RWPE1 (cell line): ENCODE measurements around the gene CELF6.

Experiments used
- CTCF ChIA-PET: fragments of 350-600 bp; sonication (Branson Sonifier 250); formaldehyde crosslinking; extraction: SDS; loops from one replicate; lab custom pipeline; 2021; lab: Yijun Ruan, JAX
- POLR2A ChIA-PET: fragments of 400-600 bp; formaldehyde crosslinking; extraction: SDS; loops from one replicate; lab custom pipeline; 2020; ENCODE audit warnings: antibody characterized with exemption; ENCODE audit not compliant: low non-redundant PET; lab: Yijun Ruan, JAX
- DNase-seq: peaks from one replicate; pipeline ENCODE4 v3.0.0; 2012; ENCODE audit warnings: low spot score
- H3K27ac ChIP-seq: fragments of 450-650 bp; 2 replicates; pipeline ENCODE4 v1.5.1; 2017
- TF ChIP-seq, protein P1 (sequence below): fragments of 450-650 bp; conservative IDR thresholded peaks from 2 replicates; pipeline ENCODE4 v1.5.1; 2017; ENCODE audit warnings: low read depth, mild to moderate bottlenecking

CELF6 gene

DNA sequence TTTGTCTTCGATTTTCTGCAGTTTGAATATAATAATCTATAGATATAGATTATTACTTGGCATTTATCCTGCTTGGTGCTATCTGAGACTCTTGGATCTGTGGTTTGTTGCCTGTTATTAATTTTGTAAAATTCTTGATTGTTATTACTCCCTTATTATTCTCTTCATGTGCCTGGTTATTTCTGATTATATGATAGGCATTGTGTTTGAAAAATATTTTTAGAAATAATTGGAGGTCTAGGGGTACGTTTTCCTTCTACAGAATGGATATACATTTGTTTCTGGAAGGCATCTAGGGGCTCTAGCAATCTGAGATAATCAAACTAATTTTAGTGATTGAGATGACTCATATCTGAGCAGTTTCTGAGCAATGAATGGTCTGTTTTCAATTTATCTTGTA is 14.9 kb upstream of the CELF6 start:
- TF ChIP-seq, protein P1, sequence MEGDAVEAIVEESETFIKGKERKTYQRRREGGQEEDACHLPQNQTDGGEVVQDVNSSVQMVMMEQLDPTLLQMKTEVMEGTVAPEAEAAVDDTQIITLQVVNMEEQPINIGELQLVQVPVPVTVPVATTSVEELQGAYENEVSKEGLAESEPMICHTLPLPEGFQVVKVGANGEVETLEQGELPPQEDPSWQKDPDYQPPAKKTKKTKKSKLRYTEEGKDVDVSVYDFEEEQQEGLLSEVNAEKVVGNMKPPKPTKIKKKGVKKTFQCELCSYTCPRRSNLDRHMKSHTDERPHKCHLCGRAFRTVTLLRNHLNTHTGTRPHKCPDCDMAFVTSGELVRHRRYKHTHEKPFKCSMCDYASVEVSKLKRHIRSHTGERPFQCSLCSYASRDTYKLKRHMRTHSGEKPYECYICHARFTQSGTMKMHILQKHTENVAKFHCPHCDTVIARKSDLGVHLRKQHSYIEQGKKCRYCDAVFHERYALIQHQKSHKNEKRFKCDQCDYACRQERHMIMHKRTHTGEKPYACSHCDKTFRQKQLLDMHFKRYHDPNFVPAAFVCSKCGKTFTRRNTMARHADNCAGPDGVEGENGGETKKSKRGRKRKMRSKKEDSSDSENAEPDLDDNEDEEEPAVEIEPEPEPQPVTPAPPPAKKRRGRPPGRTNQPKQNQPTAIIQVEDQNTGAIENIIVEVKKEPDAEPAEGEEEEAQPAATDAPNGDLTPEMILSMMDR = no peak
- no peak overlapping the region for H3K27ac ChIP-seq
- DNase-seq = no peak
- ChIA-PET POLR2A (no interaction called here), CTCF (no interaction called here)

DNA sequence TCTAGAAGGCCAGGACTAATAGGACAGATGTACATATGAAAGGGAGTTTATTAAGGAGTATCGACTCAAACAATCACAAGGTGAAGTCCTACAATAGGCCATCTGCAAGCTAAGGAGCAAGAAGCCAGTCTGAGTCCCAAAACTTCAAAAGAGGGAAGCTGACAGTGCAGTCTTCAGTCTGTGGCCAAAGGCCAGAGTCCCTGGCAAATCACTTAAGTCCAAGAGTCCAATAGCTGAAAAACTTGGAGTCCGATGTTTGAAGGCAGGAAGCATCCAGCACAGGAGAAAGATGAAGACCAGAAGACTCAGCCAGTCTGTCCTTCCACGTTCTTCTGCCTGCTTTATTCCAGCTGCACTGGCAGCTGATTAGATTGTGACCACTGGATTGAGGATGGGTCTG is 11.1 kb upstream of the CELF6 start:
- ChIA-PET CTCF (interaction anchor here (0.6 to 1.0 kb wide), 2 partner anchors 123 to 1536 kb away, joined by 3 read pairs; no protein-coding TSS in a partner anchor), POLR2A (no interaction called here)
- no peak overlapping the region for H3K27ac ChIP-seq
- TF ChIP-seq, protein P1 = no peak
- DNase-seq = no peak

DNA sequence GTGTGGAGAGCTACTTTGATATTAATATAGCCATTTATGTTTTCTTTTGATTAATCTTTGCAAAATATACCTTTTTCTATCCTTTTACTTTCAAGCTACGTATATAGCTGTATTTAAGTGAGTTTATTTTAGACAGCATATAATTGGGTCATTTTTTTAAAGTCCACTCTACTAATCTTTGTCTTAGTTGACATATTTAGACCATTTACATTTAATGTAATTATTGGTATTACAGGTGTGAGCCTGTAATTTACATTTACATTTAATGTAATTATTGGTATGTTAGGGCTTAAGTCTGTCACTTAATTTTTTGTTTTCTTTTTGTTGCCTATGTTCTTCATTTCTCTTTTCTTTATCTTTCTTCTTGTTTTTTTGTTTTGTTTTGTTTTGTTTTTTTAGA is 3.8 kb upstream of the CELF6 start:
- CTCF ChIA-PET = no interaction called here
- TF ChIP-seq, protein P1 = no peak

DNA sequence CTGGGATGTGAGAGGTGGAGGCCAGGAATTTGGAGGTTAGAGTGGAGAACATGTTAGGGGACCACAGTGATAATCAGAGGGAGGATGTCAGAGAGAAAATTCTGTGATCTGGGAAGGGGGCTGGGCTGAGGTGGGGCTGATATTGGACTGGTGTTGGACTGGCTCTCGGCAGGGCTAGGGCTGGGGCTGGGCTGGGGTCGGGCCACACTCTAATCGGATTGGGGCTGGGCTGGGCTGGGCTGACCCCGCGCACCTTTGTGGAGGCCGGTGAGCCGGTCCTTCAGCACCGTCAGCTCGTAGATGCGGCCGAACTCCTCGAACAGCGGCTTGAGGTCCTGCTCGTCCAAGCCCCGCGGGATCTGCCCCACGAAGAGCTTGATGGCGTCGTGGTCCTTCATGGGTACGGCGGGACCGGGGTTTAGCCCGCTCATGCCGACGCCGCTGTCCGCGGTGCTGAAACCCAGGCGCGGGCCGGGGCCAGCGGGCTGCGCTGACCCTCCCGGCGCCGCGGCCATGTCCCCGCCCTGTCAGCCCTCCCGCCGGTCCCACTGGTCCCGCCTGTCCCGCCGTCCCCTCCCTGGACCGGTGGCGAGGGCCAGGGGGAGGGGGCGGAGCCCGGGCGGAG is 485 bp downstream of the CELF6 start:
- H3K27ac ChIP-seq = no peak overlapping the region
- peak; percentile 78 for DNase-seq
- TF ChIP-seq, protein P1 = no peak
- CTCF ChIA-PET = interaction anchor here (0.6 kb wide), 1 partner anchor 87 kb away, joined by 3 read pairs; no protein-coding TSS in a partner anchor
- POLR2A ChIA-PET = no interaction called here

More for the DNA sequence above, 3.8 kb upstream of the CELF6 start:
- H3K27ac ChIP-seq = no peak overlapping the region
- no peak for DNase-seq
- POLR2A ChIA-PET = no interaction called here

DNA sequence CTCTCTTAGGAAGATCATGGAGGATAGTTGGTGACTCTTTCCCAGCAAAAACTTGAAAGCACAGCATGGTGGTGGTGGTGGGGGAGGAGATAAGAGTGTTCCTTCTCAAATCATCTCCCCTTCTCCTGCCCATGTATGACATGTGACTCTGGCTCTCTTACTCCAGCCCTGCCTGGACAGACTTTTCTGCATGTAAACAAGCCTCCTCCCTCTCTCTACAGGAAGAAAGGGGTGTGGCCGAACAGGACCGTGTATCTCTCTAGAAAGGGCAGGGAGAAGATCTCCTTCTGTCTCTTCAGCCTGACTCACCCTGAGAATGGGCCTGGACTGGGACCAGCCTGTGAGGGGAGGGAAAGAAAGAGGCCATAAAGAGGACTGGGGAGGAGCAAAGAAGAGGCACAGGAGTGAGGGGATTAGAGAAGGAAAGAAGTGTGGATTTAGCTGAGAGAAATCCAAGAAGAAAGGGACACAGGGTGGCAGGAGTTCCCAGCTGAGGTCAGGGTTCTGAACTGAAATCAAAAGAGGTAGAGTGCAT is 1.5 kb downstream of the CELF6 start:
- TF ChIP-seq, protein P1 = no peak
- ChIA-PET CTCF (interaction anchor here (0.7 kb wide), 2 partner anchors 45 to 204 kb away, joined by 3 to 4 read pairs; no protein-coding TSS in a partner anchor), POLR2A (no interaction called here)
- DNase-seq = no peak
- H3K27ac ChIP-seq = no peak overlapping the region

DNA sequence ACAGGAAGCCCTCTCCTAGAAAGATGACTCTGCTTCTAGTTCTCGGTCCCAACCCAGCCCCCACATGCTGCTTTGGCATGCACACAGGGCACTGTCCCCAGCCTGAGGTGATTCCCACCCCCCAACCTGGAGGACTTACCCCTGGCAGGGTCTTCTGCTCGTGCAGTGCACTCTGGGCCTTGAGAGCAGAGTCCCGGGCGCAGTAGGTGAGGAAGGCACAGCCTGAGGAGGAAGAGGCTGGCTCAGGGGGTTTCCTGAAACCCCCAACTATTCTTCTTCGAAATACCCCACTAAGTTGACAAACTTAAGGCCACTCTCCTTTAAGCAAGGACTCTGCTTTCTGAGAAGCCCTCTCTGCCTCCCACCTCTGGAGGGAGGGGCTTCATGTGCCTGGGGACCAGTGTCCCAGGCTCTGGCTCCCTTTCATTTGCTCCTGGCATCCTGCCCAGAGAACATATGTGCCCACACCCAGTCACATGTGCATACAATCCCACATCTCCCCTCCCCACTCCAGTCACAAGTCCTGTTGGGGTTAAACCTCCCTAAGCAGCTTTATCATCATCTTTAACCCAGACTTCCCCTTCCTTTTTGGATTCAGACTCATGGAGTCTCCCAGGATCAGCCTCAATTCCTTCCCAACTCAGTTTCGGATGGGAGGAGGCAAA is 4.1 kb downstream of the CELF6 start:
- POLR2A ChIA-PET = no interaction called here
- H3K27ac ChIP-seq = no peak overlapping the region
- no peak for DNase-seq
- CTCF ChIA-PET = interaction anchor here (0.6 kb wide), 1 partner anchor 1631 kb away, joined by 3 read pairs; no protein-coding TSS in a partner anchor
- TF ChIP-seq, protein P1 = no peak
